Breast epithelium (tissue), 4 donors: Measurements from ENCODE around the gene LMOD1. TPM values are rescaled to one million over a fixed set of nuclear protein-coding genes. Genes with fewer than 3 reads are reported as not detected.

Source experiments
- DNase-seq, 2 donors: peaks; one replicate each; pipeline ENCODE4 v3.0.0-alpha.2; 2019; ENCODE audit warnings: low spot score in 2 of 2
- H3K27ac ChIP-seq, 2 donors: fragments of 200-600 bp; sonication (generic) in 1 of 2; one replicate each; pipeline ENCODE4 v1.5.1; 2016 to 2019; ENCODE audit warnings: mild to moderate bottlenecking in 1 of 2
- H3K27me3 ChIP-seq, 2 donors: fragments of 200-600 bp; sonication (generic) in 1 of 2; one replicate each; pipeline versions ENCODE4 v1.5.1 to v1.6.0; 2017 to 2019; ENCODE audit warnings: control low read depth in 1 of 2, mild to moderate bottlenecking in 1 of 2
- H3K36me3 ChIP-seq: fragments of 200-600 bp; one replicate; pipeline ENCODE4 v1.5.1; 2019
- H3K4me1 ChIP-seq, 2 donors: fragments of 200-600 bp; sonication (generic); one replicate each; pipeline ENCODE4 v1.5.1; 2016 to 2019; ENCODE audit warnings: control low read depth in 1 of 2
- H3K4me3 ChIP-seq, 3 donors: fragments of 200-600 bp; sonication (generic); 1 replicate in 2 of 3; 2 replicates in 1 of 3; pipeline ENCODE4 v1.5.1; 2016 to 2019; ENCODE audit warnings: mild to moderate bottlenecking in 3 of 3, moderate library complexity in 2 of 3
- H3K9me3 ChIP-seq, 2 donors: fragments of 200-600 bp; sonication (generic) in 1 of 2; one replicate each; pipeline ENCODE4 v1.5.1; 2016 to 2019; ENCODE audit warnings: control low read depth in 1 of 2
- POLR2A ChIP-seq: fragments of 450-650 bp; IDR thresholded peaks from one replicate; pipeline ENCODE4 v1.6.1; 2016; ENCODE audit warnings: antibody characterized with exemption, mild to moderate bottlenecking, moderate library complexity
- POLR2AphosphoS5 ChIP-seq, 3 donors: sonication (generic); formaldehyde crosslinking; IDR thresholded peaks; one replicate each; pipeline ENCODE4 v1.6.1; 2017; ENCODE audit warnings: antibody characterized with exemption in 3 of 3
- intact Hi-C: fragments of 100-400 bp; cut with DNase I; formaldehyde crosslinking; loops from one replicate; pipeline ENCODE4 v1.15.1; 2023; ENCODE audit warnings: low total_unique reads
- total RNA-seq, 3 donors: library from RNA; depleted of rRNA; stranded (reverse); fragments of >200 nt; gene quantifications; one replicate each; pipeline ENCODE4 v1.1.0, GENCODE V29; 2016
- TF ChIP-seq, protein P1 (sequence below), 3 donors: fragments of 450-650 bp; IDR thresholded peaks; one replicate each; pipeline ENCODE4 v1.5.1; 2016 to 2017; ENCODE audit warnings: antibody characterized with exemption in 3 of 3, mild to moderate bottlenecking in 3 of 3, moderate library complexity in 3 of 3

Gene LMOD1
- total RNA-seq, 3 donors from 2014 or later, result 60.0 to 92.2 (median 87.2) TPM

- DNase-seq, result no peak
- Histone ChIP-seq H3K27ac (peak overlapping the region; percentile 60 to 65), H3K27me3 (no peaks in the 10 kb centered on the region), H3K4me1 (no peaks in the 10 kb centered on the region), H3K4me3 (peak overlapping the region; percentile 63 to 97 (median 64)), H3K36me3 (no peaks in the 10 kb centered on the region), H3K9me3 (no peaks in the 10 kb centered on the region)
- intact Hi-C loops, result no loop called here
- TF ChIP-seq POLR2AphosphoS5 (IDR thresholded peaks at IDR 0.05) (no peak), POLR2A (no peak)
- TF ChIP-seq, protein P1, sequence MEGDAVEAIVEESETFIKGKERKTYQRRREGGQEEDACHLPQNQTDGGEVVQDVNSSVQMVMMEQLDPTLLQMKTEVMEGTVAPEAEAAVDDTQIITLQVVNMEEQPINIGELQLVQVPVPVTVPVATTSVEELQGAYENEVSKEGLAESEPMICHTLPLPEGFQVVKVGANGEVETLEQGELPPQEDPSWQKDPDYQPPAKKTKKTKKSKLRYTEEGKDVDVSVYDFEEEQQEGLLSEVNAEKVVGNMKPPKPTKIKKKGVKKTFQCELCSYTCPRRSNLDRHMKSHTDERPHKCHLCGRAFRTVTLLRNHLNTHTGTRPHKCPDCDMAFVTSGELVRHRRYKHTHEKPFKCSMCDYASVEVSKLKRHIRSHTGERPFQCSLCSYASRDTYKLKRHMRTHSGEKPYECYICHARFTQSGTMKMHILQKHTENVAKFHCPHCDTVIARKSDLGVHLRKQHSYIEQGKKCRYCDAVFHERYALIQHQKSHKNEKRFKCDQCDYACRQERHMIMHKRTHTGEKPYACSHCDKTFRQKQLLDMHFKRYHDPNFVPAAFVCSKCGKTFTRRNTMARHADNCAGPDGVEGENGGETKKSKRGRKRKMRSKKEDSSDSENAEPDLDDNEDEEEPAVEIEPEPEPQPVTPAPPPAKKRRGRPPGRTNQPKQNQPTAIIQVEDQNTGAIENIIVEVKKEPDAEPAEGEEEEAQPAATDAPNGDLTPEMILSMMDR (IDR thresholded peaks at IDR 0.05), result no peak
Measured at GRCh38 chr1:201889090-201889968, 57.0 kb downstream of the LMOD1 start.

DNA sequence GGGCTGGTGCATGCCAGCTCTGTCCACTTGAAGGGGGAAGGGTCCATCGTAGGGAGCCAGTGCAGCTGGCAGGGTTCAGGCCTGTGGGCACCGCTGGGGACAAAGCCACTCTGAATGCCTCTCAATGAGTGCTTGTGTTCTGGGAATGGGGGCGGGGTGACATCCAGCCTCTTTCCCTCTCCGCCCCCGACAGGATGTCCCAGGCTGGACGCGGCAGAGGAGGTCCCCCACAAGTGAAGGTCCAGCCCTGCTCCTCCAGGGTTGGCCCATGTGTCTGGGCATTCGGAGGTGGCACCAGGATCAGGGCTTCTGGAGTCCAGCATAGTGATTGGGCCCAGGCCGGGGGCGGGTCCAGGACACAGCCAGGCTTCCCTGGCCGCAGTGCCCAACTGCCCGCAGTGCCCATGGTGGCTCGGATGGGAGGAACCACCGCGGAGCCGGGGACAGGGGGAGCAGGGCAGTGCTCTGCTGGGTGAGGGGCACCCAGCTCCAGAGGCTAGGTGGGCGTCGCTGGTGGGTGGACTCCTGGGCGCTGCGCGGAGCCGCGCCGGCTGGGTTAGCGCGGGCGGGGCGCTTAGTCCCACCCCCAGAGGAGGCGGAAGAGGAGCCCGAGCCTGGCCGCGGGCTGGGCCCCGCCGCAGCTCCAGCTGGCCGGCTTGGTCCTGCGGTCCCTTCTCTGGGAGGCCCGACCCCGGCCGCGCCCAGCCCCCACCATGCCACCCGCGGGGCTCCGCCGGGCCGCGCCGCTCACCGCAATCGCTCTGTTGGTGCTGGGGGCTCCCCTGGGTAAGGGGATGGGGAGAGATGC is 57.9 kb downstream of the LMOD1 start, which contains the start of gene SHISA4:
TSS of gene SHISA4 (plus strand) at position 617 of the 808 bp plus-strand sequence. CDS start at position 714, 97 bp downstream.
- Histone ChIP-seq H3K4me1 (no peaks in the 10 kb centered on the region), H3K27ac (peak within 1 kb of the TSS; percentile 60 to 65)
- peak; percentile 78 to 80 for DNase-seq

DNA sequence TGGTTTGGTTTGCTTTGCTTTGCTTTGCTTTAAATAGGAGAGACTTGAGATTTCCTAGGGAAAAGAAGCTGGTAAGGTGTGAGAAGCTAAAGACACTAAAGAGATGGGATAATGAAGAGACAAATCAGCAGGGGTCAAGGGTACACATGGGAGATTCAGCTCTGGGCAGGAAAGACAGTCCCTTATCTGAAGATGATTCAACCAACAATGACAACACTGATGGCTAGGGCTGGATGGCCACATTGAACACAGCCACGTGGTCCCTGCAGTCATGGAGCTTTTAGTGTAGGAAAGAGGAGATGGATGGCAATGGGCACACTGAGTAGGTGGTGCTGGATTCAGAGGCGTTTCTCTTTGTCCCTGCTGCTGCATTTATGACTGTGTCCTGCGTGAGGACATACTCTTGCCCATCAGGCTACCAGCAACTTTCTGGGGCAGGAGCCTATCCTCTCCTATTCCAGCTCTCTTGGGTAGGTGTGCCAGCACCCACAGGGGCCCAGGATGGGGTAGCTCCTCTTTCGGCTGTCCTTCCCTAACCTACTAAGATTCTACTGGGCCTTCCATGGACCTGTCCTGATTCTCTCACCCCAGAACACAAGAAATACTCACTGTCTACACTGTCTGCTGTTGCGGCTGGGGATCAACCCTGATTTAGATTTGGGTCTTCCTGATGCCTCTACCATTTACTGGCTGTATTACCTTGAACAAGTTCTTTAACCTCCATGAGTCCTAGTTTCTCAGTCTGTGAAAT is 59.1 kb downstream of the LMOD1 start:
- intact Hi-C loops, result no loop called here
- Histone ChIP-seq H3K4me1 (no peaks in the 10 kb centered on the region), H3K4me3 (no peak overlapping the region), H3K9me3 (no peaks in the 10 kb centered on the region), H3K27ac (no peak overlapping the region), H3K36me3 (no peaks in the 10 kb centered on the region), H3K27me3 (no peaks in the 10 kb centered on the region)
- DNase-seq, result no peak
- no peak for TF ChIP-seq POLR2A

More for the DNA sequence above, 57.9 kb downstream of the LMOD1 start, which contains the start of gene SHISA4:
- intact Hi-C loops, result no loop called here
- TF ChIP-seq POLR2AphosphoS5 (IDR thresholded peaks at IDR 0.05), result peak in 1 of 3 donors; percentile 50
- no peak for TF ChIP-seq POLR2A
- Histone ChIP-seq H3K4me3 (peak within 1 kb of the TSS; percentile 63 to 97 (median 64)), H3K9me3 (no peaks in the 10 kb centered on the region), H3K27me3 (no peaks in the 10 kb centered on the region), H3K36me3 (no peaks in the 10 kb centered on the region)

- peak in 1 of 2 donors; percentile 13 for DNase-seq
- Histone ChIP-seq H3K4me3 (no peak overlapping the region), H3K27me3 (no peaks in the 10 kb centered on the region), H3K27ac (no peak overlapping the region), H3K4me1 (no peaks in the 10 kb centered on the region), H3K36me3 (no peaks in the 10 kb centered on the region), H3K9me3 (no peaks in the 10 kb centered on the region)
- intact Hi-C loops, result no loop called here
- TF ChIP-seq POLR2A (no peak), POLR2AphosphoS5 (IDR thresholded peaks at IDR 0.05) (no peak)
- TF ChIP-seq, protein P1 (IDR thresholded peaks at IDR 0.05), result no peak
Measured at GRCh38 chr1:201886103-201886885, 60.1 kb downstream of the LMOD1 start.

GRCh38 chr1:201885531-201886075 is 60.7 kb downstream of the LMOD1 start:
- intact Hi-C loops, result no loop called here
- TF ChIP-seq, protein P1 (IDR thresholded peaks at IDR 0.05), result no peak
- no peak for TF ChIP-seq POLR2AphosphoS5 (IDR thresholded peaks at IDR 0.05)
- TF ChIP-seq POLR2A, result no peak
- H3K36me3 ChIP-seq, result no peaks in the 10 kb centered on the region
- no peak overlapping the region for H3K27ac ChIP-seq
- H3K9me3 ChIP-seq, result no peaks in the 10 kb centered on the region
- DNase-seq, result no peak
- H3K4me1 ChIP-seq, result no peaks in the 10 kb centered on the region
- no peaks in the 10 kb centered on the region for H3K27me3 ChIP-seq
- no peak overlapping the region for H3K4me3 ChIP-seq
